GM12891 (cell line): ENCODE data around the gene CXXC4.

ENCODE experiments used
- DNase-seq: peaks from one replicate; pipeline ENCODE4 v3.0.0; 2011; ENCODE audit warnings: low spot score; ENCODE audit not compliant: insufficient read length
- FAIRE-seq: peaks from 2 replicates; lab custom pipeline; 2011; peaks lifted over from hg19 to GRCh38; lab: Jason Lieb, UNC
- PAX5 ChIP-seq: IDR thresholded peaks from 2 replicates; pipeline ENCODE4 v1.6.1; 2011; ENCODE audit warnings: low read length, moderate library complexity, mild to moderate bottlenecking; ENCODE audit not compliant: insufficient read depth, severe bottlenecking
- POLR2A ChIP-seq: IDR thresholded peaks from 2 replicates; pipeline ENCODE4 v1.6.1; 2011; ENCODE audit warnings: low read depth, low read length, control low read depth
- POLR2AphosphoS5 ChIP-seq: IDR thresholded peaks from 2 replicates; pipeline ENCODE4 v1.6.1; 2011; ENCODE audit warnings: low read depth, low read length, control low read depth
- POU2F2 ChIP-seq: IDR thresholded peaks from 2 replicates; pipeline ENCODE4 v1.6.1; 2011; ENCODE audit warnings: low read depth, mild to moderate bottlenecking, control low read depth, low read length, moderate library complexity
- SPI1 ChIP-seq: IDR thresholded peaks from 2 replicates; pipeline ENCODE4 v1.6.1; 2011; ENCODE audit warnings: low read depth, low read length, control low read depth
- TAF1 ChIP-seq: IDR thresholded peaks from 2 replicates; pipeline ENCODE4 v1.6.1; 2011; ENCODE audit warnings: low read depth, low read length, control low read depth

CXXC4 gene

GRCh38 chr4:104465619-104466018 lies 29.1 kb downstream of the CXXC4 start:
- no peak for FAIRE-seq
- TF ChIP-seq POLR2AphosphoS5 (no peak), POLR2A (no peak), POU2F2 (no peak)
- no peak for DNase-seq

DNA sequence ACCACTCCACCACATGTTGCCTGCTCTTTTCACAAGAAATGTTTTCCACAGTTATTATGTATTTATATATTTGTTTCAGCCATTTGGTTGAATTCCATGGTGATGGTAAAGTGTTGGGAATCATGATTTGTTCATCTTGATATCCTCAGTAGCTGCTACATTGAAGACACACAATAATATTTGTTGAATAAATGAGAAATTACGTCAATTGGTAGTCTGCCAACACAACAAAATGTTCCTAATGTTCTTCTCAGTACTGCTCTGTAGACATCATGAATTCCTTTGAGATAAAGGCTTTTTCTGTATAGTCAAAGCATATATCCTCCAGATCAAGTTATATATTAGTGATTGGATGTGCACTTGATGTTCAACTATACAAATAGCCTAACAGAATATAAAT lies 29.5 kb downstream of the CXXC4 start:
- TF ChIP-seq SPI1 = no peak
- no peak for TF ChIP-seq PAX5
- TF ChIP-seq TAF1 = no peak
- TF ChIP-seq POLR2AphosphoS5 = no peak
- TF ChIP-seq POU2F2 = no peak
- no peak for TF ChIP-seq POLR2A
- FAIRE-seq (no peak), DNase-seq (no peak)

DNA sequence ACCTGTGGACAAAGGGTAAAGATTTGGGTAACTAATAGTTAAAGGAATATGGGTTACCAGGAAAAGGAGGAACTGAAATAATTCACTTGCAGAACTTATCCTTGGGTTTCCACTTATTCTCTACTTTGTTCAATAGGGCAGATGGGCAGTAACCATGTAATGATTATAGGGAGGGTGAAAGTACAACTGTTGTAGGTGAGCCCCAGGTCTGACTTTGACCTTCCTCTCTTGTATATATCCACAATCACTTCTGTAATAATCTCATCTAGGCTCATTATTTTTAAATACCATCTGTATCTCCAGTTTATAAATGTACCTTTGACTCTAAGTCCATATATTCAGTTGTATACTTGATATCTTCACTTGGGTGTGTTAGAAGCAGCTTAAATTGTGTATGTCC lies 32.1 kb downstream of the CXXC4 start:
- DNase-seq = no peak
- TF ChIP-seq TAF1 (no peak), POU2F2 (no peak), PAX5 (no peak), POLR2A (no peak), SPI1 (no peak; the same call in 1 of the 2 replicates), POLR2AphosphoS5 (no peak)
- FAIRE-seq = no peak

- TF ChIP-seq PAX5 (no peak), SPI1 (no peak), POLR2A (no peak), POU2F2 (no peak), TAF1 (no peak), POLR2AphosphoS5 (no peak)
- FAIRE-seq (no peak), DNase-seq (no peak)
Observed at GRCh38 chr4:104457308-104457981, 37.2 kb downstream of the CXXC4 start.

DNA sequence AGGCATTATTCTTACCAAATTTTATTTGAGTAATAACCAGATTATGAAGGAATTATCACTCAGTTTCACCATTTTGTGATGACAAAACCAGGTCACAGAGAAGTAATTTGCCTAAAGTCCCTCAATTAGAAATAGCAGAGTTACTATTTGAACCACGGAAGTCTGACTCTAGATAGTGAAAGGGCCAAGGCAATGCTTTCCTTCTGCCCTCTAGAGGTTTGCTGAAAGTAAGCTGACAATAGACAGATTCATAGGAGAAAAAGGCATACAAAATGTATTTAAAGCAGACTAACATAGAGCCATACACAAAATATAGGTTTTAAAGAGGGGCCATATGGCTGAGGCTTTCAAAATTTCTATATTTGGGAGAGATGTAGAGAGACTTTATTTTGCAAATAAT lies 43.1 kb downstream of the CXXC4 start:
- FAIRE-seq (peak; percentile 20), DNase-seq (no peak)
- TF ChIP-seq SPI1 (no peak), PAX5 (no peak), POLR2AphosphoS5 (no peak), TAF1 (no peak)

- DNase-seq (no peak), FAIRE-seq (no peak)
- TF ChIP-seq SPI1 (no peak), POU2F2 (no peak)
Observed at GRCh38 chr4:104449537-104449936, 45.2 kb downstream of the CXXC4 start.

- no peak for FAIRE-seq
- no peak for DNase-seq
- TF ChIP-seq POLR2A (no peak), TAF1 (no peak), SPI1 (no peak), POLR2AphosphoS5 (no peak), POU2F2 (no peak), PAX5 (no peak)
Observed at GRCh38 chr4:104447294-104447693, 47.4 kb downstream of the CXXC4 start.

- FAIRE-seq (no peak), DNase-seq (no peak)
- TF ChIP-seq POU2F2 (no peak), POLR2A (no peak), PAX5 (no peak), SPI1 (no peak), TAF1 (no peak), POLR2AphosphoS5 (no peak)
Observed at GRCh38 chr4:104446431-104447278, 48.0 kb downstream of the CXXC4 start.

GRCh38 chr4:104444685-104445084 lies 50.0 kb downstream of the CXXC4 start:
- FAIRE-seq (no peak), DNase-seq (no peak)
- TF ChIP-seq TAF1 = no peak
- no peak for TF ChIP-seq POU2F2
- TF ChIP-seq POLR2AphosphoS5 = no peak
- no peak for TF ChIP-seq SPI1
- TF ChIP-seq PAX5 = no peak
- TF ChIP-seq POLR2A = no peak
